SHP77 treated with DMSO at 0.1 percent for 48 hours (cell line): Measurements from ENCODE around the gene SYPL1.

Experiments used
- DNase-seq: peaks from one replicate; lab custom pipeline; 2025; lab: John Stamatoyannopoulos, UW

SYPL1 gene

GRCh38 chr7:106065575-106066500 is 46.3 kb downstream of the SYPL1 start:
- DNase-seq: no peak

GRCh38 chr7:106064771-106065574 is 47.1 kb downstream of the SYPL1 start:
- DNase-seq: no peak

GRCh38 chr7:106064316-106064715 is 47.8 kb downstream of the SYPL1 start:
- DNase-seq: no peak

- no peak for DNase-seq
Measured at GRCh38 chr7:106063692-106064091, 48.4 kb downstream of the SYPL1 start.

GRCh38 chr7:106063024-106063423 is 49.1 kb downstream of the SYPL1 start:
- no peak for DNase-seq

GRCh38 chr7:106062521-106062931 is 49.6 kb downstream of the SYPL1 start:
- DNase-seq: no peak

GRCh38 chr7:106062006-106062405 is 50.1 kb downstream of the SYPL1 start:
- DNase-seq: no peak

GRCh38 chr7:106061301-106061979 is 50.7 kb downstream of the SYPL1 start:
- no peak for DNase-seq

GRCh38 chr7:106060394-106060920 is 51.7 kb downstream of the SYPL1 start:
- no peak for DNase-seq

- DNase-seq: no peak
Measured at GRCh38 chr7:106059556-106059955, 52.6 kb downstream of the SYPL1 start.

GRCh38 chr7:106058928-106059324 is 53.2 kb downstream of the SYPL1 start:
- no peak for DNase-seq

- no peak for DNase-seq
Measured at GRCh38 chr7:106057962-106058927, 53.9 kb downstream of the SYPL1 start.

GRCh38 chr7:106057204-106057961 is 54.7 kb downstream of the SYPL1 start:
- DNase-seq: no peak

GRCh38 chr7:106056513-106057203 is 55.5 kb downstream of the SYPL1 start:
- peak; percentile 36 for DNase-seq

GRCh38 chr7:106054971-106055532 is 57.1 kb downstream of the SYPL1 start:
- DNase-seq: no peak

GRCh38 chr7:106054156-106054910 is 57.8 kb downstream of the SYPL1 start:
- DNase-seq: no peak

GRCh38 chr7:106053109-106053508 is 59.0 kb downstream of the SYPL1 start:
- no peak for DNase-seq

- no peak for DNase-seq
Measured at GRCh38 chr7:106052681-106053080, 59.4 kb downstream of the SYPL1 start.

GRCh38 chr7:106050746-106051117 is 61.4 kb downstream of the SYPL1 start:
- DNase-seq: no peak
